ENCODE results near the gene FOXJ1. TPM values are rescaled to one million over a fixed set of nuclear protein-coding genes. Genes with fewer than 3 reads are reported as not detected.

Gene FOXJ1
- total RNA-seq, 1 experiment from 2014 or later: 4.0 TPM

- Histone ChIP-seq H3K27me3 (ENCODE audit: insufficient read depth, low read length) (no peaks in the 10 kb centered on the region), H2BK12ac (ENCODE audit: insufficient read length, low read depth, low read length) (no peak overlapping the region), H3K9ac (ENCODE audit: extremely low read depth, insufficient read length, low read length) (no peak overlapping the region), H2BK20ac (ENCODE audit: low read depth, low read length, poor library complexity, severe bottlenecking) (no peak overlapping the region), H3K23ac (ENCODE audit: insufficient read length, low read depth, low read length) (no peak overlapping the region), H2AK5ac (ENCODE audit: insufficient read length, low read length) (no peak overlapping the region), H4K91ac (ENCODE audit: insufficient read length, low read depth, low read length) (no peak overlapping the region), H3K4me1 (ENCODE audit: insufficient read depth, low read length) (no peaks in the 10 kb centered on the region; the same call in 1 of the 2 replicates), H3K23me2 (ENCODE audit: insufficient read length, low read depth, low read length, poor library complexity, severe bottlenecking) (no peaks in the 10 kb centered on the region), H3T11ph (ENCODE audit: low read length) (no peak overlapping the region), H4K5ac (ENCODE audit: insufficient read length, low read depth, low read length) (no peak overlapping the region), H4K20me1 (ENCODE audit: control insufficient read depth, insufficient read depth, insufficient read length) (no peaks in the 10 kb centered on the region), H4K8ac (replicated peaks; ENCODE audit: insufficient read length, low read depth, low read length) (no peak overlapping the region), H3K18ac (ENCODE audit: insufficient read length, low read depth, low read length) (no peak overlapping the region), H3K79me1 (ENCODE audit: insufficient read depth, low read depth, low read length, poor library complexity, severe bottlenecking) (no peaks in the 10 kb centered on the region), H2BK120ac (ENCODE audit: low read depth, low read length, poor library complexity, severe bottlenecking) (no peak overlapping the region), H3K4me2 (ENCODE audit: insufficient read depth, insufficient read length, low read length) (no peak overlapping the region), H3K27ac (ENCODE audit: insufficient read length, low read depth, low read length) (no peak overlapping the region), H3K79me2 (ENCODE audit: insufficient read depth, low read length) (no peaks in the 10 kb centered on the region), H3K56ac (ENCODE audit: insufficient read length, low read depth, low read length) (no peak overlapping the region), H3K14ac (ENCODE audit: insufficient read depth, low read length) (no peak overlapping the region), H3K4ac (ENCODE audit: low read depth, low read length) (no peak overlapping the region), H3K9me3 (ENCODE audit: control insufficient read depth, low read depth, low read length) (no peaks in the 10 kb centered on the region), H2AFZ (ENCODE audit: low read length) (no peak overlapping the region), H2BK5ac (ENCODE audit: insufficient read length, low read length) (no peak overlapping the region), H2BK15ac (ENCODE audit: low read depth, low read length) (no peak overlapping the region)
- TF ChIP-seq CTCF (conservative IDR thresholded peaks at IDR 0.05): no peak
- H3K4me3 Mint-ChIP-seq: no peak overlapping the region
- DNase-seq: no peak
- no peaks in the 10 kb centered on the region for H3K9me3 Mint-ChIP-seq
- H3K27me3 Mint-ChIP-seq (ENCODE audit: low read depth): no peaks in the 10 kb centered on the region; the same call in 1 of the 2 replicates
- H3K36me3 Mint-ChIP-seq (ENCODE audit: insufficient read depth in 1 of 3, low read depth in 3 of 3): no peaks in the 10 kb centered on the region; a peak in 1 of 7 replicates
- no peak overlapping the region for H3K27ac Mint-ChIP-seq
- WGBS (ENCODE audit: extremely low coverage, insufficient read length, low lambda C conversion rate): no CpG with 5 or more reads among the region's 9 CpGs
- H3K4me1 Mint-ChIP-seq: peaks cover 17 to 34% of the 10 kb centered on the region in 2 experiments
These were observed 18.1 kb upstream of the FOXJ1 start for GRCh38 chr17:76159157-76159556.

All from H9 (cell line).